GM12875 (cell line): ENCODE measurements around the gene PTCH1.

Experiments used
- H3K4me3 ChIP-seq: one replicate; pipeline ENCODE4 v1.5.1; 2011; ENCODE audit warnings: low read depth, low read length, control low read depth
- TF ChIP-seq, protein P1 (sequence below): IDR thresholded peaks from 2 replicates; pipeline ENCODE4 v1.5.1; 2011; ENCODE audit warnings: low read depth, mild to moderate bottlenecking, control low read depth, inconsistent platforms, low read length, moderate library complexity, borderline replicate concordance; ENCODE audit not compliant: insufficient read depth

Gene PTCH1

DNA sequence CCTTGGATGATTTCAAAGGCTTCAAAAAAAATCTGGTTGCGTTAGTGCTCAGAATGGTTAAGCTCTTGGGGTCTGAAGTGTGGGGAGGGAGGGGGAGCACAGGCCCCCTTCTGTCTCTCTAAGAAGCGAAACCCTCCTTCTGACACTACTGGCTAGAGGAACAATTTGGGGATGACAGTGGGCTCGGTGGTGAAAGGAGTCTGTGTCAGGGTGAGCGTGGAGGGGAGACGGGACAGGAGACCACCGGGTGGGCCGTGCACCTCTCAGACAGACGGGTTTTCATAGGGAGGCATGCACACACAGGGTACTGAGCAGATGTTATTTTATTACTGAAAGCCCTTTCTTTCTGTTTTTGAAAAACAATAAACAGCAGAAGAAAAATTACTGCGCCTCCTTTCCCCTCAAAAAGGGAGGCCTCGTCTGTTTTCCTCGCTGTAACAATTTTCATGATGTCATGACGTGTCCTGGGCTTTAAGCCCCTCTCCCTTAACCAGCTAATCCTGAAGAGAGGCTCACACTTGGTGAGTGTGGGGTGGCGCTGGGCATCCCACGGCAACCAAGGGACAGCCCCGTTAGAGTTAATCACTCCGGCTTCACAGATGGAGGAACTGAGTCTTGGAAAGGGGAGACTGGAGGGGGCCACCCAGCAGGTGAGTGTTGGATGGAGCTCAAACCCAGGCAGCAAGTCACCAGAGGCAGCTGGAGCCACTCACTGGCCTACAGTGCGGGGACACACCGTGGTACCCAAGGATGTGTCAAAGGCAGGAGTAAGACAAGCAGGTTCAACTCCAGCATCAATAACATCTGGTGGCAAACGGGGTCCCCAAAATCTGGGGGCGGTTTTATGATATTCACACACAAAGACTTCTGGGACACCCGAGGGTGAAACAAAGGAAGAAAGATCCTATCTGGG is 53.4 kb downstream of the PTCH1 start:
- peak overlapping the region; percentile 36 for H3K4me3 ChIP-seq
- TF ChIP-seq, protein P1, sequence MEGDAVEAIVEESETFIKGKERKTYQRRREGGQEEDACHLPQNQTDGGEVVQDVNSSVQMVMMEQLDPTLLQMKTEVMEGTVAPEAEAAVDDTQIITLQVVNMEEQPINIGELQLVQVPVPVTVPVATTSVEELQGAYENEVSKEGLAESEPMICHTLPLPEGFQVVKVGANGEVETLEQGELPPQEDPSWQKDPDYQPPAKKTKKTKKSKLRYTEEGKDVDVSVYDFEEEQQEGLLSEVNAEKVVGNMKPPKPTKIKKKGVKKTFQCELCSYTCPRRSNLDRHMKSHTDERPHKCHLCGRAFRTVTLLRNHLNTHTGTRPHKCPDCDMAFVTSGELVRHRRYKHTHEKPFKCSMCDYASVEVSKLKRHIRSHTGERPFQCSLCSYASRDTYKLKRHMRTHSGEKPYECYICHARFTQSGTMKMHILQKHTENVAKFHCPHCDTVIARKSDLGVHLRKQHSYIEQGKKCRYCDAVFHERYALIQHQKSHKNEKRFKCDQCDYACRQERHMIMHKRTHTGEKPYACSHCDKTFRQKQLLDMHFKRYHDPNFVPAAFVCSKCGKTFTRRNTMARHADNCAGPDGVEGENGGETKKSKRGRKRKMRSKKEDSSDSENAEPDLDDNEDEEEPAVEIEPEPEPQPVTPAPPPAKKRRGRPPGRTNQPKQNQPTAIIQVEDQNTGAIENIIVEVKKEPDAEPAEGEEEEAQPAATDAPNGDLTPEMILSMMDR, result no peak

DNA sequence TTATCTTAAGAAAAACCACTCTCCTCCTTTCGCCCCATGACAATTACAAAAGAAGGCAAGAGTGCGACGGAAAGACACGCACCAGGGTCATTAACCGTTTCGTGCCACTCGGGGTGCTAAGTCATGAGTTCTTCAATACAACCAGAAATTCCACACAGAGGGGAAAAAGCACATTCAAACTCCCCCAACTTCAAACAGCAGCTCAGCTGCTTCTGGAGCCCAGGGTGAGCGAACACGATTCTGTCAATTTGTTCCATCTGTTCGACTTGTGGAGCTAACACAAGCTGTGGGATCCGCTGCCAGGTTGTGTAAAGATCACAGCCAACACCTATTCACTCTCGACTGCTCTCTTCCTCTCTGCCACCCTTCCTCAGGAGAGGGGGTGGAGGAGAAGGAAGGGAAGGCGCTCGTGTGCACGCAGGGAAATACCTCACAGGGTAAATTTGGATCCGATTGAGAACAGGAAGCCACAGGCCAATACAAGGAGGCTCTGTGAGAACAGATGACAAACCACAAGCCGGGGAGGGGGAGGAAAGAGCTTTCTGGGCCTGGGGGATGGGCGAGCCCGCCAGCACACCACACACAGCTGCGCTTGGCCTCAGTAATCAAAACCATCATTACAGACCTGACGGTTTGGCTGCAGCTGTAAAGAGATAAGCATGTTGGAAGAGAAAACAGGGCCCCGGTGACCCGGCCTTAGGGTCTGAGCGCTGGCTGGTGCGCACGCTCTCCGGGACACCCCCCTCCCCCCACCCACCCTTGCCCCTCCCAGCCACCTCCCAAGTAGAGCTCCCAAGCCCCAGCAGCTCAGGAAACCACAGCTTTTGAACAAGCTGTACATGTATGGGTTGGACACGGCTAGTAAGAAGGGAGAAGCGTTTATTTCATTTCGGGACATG is 54.3 kb downstream of the PTCH1 start:
- H3K4me3 ChIP-seq, result peak overlapping the region; percentile 43
- TF ChIP-seq, protein P1, result no peak

DNA sequence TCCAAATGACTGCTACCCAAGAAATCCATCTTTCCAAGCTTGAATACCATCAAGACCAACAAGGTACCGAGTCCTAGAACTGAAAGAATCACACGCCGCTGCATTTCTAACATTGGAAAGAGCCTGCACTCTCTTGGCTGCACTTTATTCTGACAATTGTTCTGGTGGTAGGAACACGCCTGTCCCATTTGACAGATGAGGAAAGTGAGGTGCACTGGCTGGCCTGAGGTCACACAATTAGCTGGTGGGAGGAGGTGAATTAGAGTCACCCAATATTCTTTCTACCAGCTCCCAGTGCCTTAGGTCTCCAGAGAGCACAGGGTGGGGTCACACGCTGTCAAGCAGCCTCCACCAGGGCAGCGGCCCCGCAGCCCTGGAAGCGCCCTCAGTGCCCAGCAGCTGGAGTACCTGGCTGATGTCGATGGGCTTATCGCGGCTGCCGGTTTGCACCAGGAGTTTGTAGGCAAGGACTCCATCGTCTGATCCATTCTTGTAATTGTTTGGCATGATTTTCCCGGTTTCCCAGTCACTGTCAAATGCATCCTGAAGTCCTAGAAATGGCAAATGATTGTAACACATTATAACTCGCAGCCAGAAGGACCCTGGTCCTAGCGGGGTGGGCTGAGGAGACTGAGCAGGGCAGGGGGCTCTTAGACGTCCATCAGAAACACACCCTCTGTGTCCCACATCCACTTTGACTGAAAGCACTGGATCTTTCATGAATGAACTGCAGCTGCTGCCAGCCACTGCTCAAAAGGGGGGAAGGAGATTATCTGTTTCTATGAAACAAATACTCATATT is 55.1 kb downstream of the PTCH1 start:
- TF ChIP-seq, protein P1, result no peak
- no peak overlapping the region for H3K4me3 ChIP-seq

DNA sequence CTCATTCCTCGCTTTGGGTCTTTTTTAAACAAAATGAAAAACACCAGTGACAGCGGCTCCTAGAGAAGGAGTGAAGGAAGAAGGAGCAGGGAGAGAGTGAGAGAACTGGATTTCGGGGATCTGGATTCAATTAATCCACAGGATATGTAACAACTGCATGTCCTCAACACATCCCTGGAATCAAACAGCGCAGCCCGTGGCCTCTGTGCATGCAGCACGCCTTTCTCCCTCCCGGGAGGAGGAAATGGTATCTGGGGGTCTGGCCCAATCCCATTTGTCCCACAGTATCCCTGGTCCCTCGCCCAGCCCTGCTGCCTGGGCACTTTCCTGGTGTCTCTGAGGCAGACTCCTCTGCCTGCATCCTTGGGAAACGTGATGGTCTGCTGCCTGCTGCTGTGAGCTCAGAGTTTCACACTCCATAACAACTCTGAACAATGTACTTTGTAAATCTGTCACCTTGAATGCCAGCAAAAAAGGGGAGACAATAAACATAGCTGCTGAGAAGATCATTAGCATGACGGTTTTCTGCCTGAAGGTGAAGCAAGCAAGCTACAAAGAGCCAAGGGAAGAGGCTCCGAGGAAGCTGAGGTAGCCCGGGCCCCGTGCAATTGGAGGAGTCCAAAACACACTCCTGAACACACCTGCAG is 56.1 kb downstream of the PTCH1 start:
- no peak overlapping the region for H3K4me3 ChIP-seq
- TF ChIP-seq, protein P1, result no peak

DNA sequence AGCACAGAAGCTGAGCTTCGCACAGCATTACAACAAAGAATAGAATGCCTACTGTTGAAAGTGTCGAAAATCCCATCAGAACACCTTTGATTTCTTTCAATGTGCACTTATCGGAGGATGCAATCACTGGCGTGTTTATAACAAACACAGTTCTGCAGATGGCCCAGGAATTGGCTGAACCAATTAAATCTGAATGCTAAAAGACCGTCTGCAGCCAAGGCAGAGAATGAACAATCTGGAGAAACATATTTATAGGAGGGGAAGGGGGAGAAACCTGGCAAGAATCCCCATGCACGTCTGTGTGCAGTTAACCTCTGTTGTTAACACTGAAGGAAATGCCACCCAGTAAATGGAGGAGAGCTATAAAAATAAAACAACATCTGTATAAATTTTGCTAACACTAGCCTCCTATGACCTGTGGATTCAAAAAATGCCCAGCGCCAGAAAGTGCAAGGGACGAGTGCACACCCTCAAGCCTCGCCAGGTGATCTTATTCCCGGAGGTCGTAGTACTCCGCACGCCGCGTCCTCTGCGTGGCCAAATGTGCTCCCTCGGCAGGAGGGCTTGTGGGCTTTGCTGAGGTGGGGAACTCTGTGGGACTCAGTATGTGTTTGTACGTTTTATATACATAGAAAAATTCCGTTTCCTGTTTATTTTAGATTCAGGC is 56.8 kb downstream of the PTCH1 start:
- TF ChIP-seq, protein P1, result no peak
- H3K4me3 ChIP-seq, result no peak overlapping the region

DNA sequence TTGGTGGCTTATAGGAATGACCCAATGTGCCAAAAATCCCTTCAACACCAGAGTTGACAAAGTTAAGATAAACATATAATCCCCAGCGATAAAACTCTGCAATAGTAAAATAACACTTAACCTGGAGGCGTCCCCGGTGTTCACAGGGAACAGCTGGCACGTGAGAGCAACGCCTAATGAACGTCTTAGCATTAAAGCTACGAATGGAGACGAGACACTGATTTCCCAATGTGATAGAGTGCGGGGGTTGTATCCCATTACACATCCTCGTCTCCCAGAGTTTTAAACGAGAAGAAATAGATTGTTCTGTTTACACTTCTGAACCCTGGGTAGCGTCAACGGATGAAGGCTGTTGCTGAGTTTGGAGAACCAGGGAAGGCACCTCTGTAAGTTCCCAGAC is 57.6 kb downstream of the PTCH1 start:
- no peak overlapping the region for H3K4me3 ChIP-seq
- TF ChIP-seq, protein P1, result no peak
